Type B pancreatic cell (in vitro differentiated cells): Measurements from ENCODE around the gene NYAP2. TPM values are rescaled to one million over a fixed set of nuclear protein-coding genes. Genes with fewer than 3 reads are reported as not detected.
A peak's percentile ranks its signal among the peaks of the same experiment; 100 is the strongest.

Experiments
- DNase-seq: peaks from one replicate; pipeline ENCODE4 v3.0.0; 2021; ENCODE audit warnings: mixed read lengths; ENCODE audit not compliant: unreplicated experiment; ENCODE audit errors: extremely low spot score
- H3K27ac Mint-ChIP-seq: 2 replicates; pipeline ENCODE4 v1.8.0; 2021; ENCODE audit warnings: mild to moderate bottlenecking, mixed read lengths
- H3K27me3 Mint-ChIP-seq: 2 replicates; pipeline ENCODE4 v1.8.0; 2021; ENCODE audit warnings: mixed read lengths
- H3K36me3 Mint-ChIP-seq: 2 replicates; pipeline ENCODE4 v1.8.0; 2021; ENCODE audit warnings: mixed read lengths
- H3K4me1 Mint-ChIP-seq: one replicate; pipeline ENCODE4 v1.8.0; 2021; ENCODE audit warnings: mixed read lengths; ENCODE audit not compliant: unreplicated experiment
- H3K4me3 Mint-ChIP-seq: 2 replicates; pipeline ENCODE4 v1.8.0; 2021; ENCODE audit warnings: mild to moderate bottlenecking, mixed read lengths
- H3K9me3 Mint-ChIP-seq: 2 replicates; pipeline ENCODE4 v1.8.0; 2021; ENCODE audit warnings: mixed read lengths
- total RNA-seq: library from RNA; stranded (reverse); gene quantifications from 2 replicates; pipeline ENCODE4 v1.2.1, GENCODE V29; 2021; ENCODE audit warnings: low replicate concordance
- TF ChIP-seq, protein P1 (sequence below): fragments of 200-600 bp; sonication (generic); conservative IDR thresholded peaks from 2 replicates; pipeline ENCODE4 v1.5.0; 2021; ENCODE audit warnings: antibody characterized with exemption, mild to moderate bottlenecking

NYAP2 gene
- total RNA-seq, 1 donor from 2014 or later, result 0.46 TPM

DNA sequence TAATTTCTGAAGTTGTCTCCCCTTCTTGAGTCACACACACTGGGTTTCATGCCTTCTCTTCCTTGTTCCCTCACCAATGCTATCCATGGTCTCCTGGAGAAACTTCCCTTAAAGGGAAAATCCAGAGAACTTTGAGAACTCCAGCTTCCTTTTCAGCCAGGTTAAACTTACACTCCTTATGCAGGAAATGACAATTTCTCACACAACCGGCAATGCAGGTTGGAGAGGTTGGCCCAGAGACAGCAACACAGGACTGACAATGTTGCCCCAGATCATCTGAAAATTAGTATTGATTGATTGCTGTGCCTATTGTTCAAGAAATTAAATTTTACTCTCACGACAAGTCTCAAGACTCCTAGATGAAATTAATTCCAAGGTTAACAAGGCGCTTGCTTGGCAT lies 292.2 kb downstream of the NYAP2 start:
- TF ChIP-seq, protein P1, sequence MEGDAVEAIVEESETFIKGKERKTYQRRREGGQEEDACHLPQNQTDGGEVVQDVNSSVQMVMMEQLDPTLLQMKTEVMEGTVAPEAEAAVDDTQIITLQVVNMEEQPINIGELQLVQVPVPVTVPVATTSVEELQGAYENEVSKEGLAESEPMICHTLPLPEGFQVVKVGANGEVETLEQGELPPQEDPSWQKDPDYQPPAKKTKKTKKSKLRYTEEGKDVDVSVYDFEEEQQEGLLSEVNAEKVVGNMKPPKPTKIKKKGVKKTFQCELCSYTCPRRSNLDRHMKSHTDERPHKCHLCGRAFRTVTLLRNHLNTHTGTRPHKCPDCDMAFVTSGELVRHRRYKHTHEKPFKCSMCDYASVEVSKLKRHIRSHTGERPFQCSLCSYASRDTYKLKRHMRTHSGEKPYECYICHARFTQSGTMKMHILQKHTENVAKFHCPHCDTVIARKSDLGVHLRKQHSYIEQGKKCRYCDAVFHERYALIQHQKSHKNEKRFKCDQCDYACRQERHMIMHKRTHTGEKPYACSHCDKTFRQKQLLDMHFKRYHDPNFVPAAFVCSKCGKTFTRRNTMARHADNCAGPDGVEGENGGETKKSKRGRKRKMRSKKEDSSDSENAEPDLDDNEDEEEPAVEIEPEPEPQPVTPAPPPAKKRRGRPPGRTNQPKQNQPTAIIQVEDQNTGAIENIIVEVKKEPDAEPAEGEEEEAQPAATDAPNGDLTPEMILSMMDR, result no peak
- Mint-ChIP-seq H3K27me3 (no peaks in the 10 kb centered on the region), H3K27ac (peak overlapping the region; percentile 78), H3K4me1 (no peaks in the 10 kb centered on the region), H3K36me3 (no peaks in the 10 kb centered on the region), H3K4me3 (peak overlapping the region; percentile 27), H3K9me3 (no peaks in the 10 kb centered on the region)
- DNase-seq, result no peak

GRCh38 chr2:225693259-225693658 lies 293.7 kb downstream of the NYAP2 start:
- no peaks in the 10 kb centered on the region for H3K4me1 Mint-ChIP-seq
- TF ChIP-seq, protein P1, result no peak
- H3K9me3 Mint-ChIP-seq, result no peaks in the 10 kb centered on the region
- no peak overlapping the region for H3K27ac Mint-ChIP-seq
- no peaks in the 10 kb centered on the region for H3K36me3 Mint-ChIP-seq
- H3K4me3 Mint-ChIP-seq, result no peak overlapping the region
- no peaks in the 10 kb centered on the region for H3K27me3 Mint-ChIP-seq
- DNase-seq, result no peak

GRCh38 chr2:225694664-225695063 lies 295.2 kb downstream of the NYAP2 start:
- Mint-ChIP-seq H3K36me3 (no peaks in the 10 kb centered on the region), H3K4me3 (no peak overlapping the region), H3K9me3 (no peaks in the 10 kb centered on the region), H3K27ac (no peak overlapping the region), H3K27me3 (no peaks in the 10 kb centered on the region), H3K4me1 (no peaks in the 10 kb centered on the region)
- TF ChIP-seq, protein P1, result no peak
- DNase-seq, result no peak

- no peak overlapping the region for H3K27ac Mint-ChIP-seq
- TF ChIP-seq, protein P1, result no peak
- H3K27me3 Mint-ChIP-seq, result no peaks in the 10 kb centered on the region
- H3K4me1 Mint-ChIP-seq, result no peaks in the 10 kb centered on the region
- H3K36me3 Mint-ChIP-seq, result no peaks in the 10 kb centered on the region
- DNase-seq, result no peak
- H3K9me3 Mint-ChIP-seq, result no peaks in the 10 kb centered on the region
- H3K4me3 Mint-ChIP-seq, result no peak overlapping the region
Observed at GRCh38 chr2:225697936-225698335, 298.4 kb downstream of the NYAP2 start.
